H1 (cell line): ENCODE data around the gene RAB25. TPM values are rescaled to one million over a fixed set of nuclear protein-coding genes. Genes with fewer than 3 reads are reported as not detected.

ENCODE experiments used
- CTCF ChIA-PET: fragments of 300-600 bp; sonication (Branson Sonifier 250); formaldehyde crosslinking; loops from one replicate; lab custom pipeline; 2021; ENCODE audit not compliant: partially characterized antibody; lab: Charles Lee
- POLR2A ChIA-PET: fragments of 300-600 bp; sonication (Branson Sonifier 250); formaldehyde crosslinking; loops from one replicate; lab custom pipeline; 2021; ENCODE audit warnings: inconsistent platforms; ENCODE audit not compliant: partially characterized antibody; lab: Charles Lee
- DNase-seq, 2 experiments: peaks; one replicate each; pipeline versions ENCODE4 v3.0.0 to v3.0.0-alpha.2; 2010 to 2022; ENCODE audit warnings: low spot score in 2 of 2, low read depth in 1 of 2, mixed read lengths in 1 of 2
- FAIRE-seq: peaks from 2 replicates; lab custom pipeline; 2011; peaks lifted over from hg19 to GRCh38; lab: Jason Lieb, UNC
- H2AFZ ChIP-seq: 2 replicates; pipeline ENCODE4 v1.8.1; 2012; ENCODE audit warnings: low read length, inconsistent platforms
- H2AK5ac ChIP-seq: 2 replicates; pipeline ENCODE4 v1.6.1; 2013; ENCODE audit warnings: low read depth, low read length
- H2BK120ac ChIP-seq: replicated peaks from 2 replicates; pipeline ENCODE3; 2013; ENCODE audit warnings: low read depth, low read length, inconsistent platforms
- H2BK12ac ChIP-seq: 2 replicates; pipeline ENCODE4 v1.6.1; 2013; ENCODE audit warnings: low read depth, low read length
- H2BK15ac ChIP-seq: 2 replicates; pipeline ENCODE4 v1.6.1; 2013; ENCODE audit warnings: low read length
- H2BK20ac ChIP-seq: 2 replicates; pipeline ENCODE4 v1.6.1; 2013; ENCODE audit warnings: low read length
- H2BK5ac ChIP-seq: 2 replicates; pipeline ENCODE4 v1.6.1; 2013; ENCODE audit warnings: low read depth, low read length
- H3K14ac ChIP-seq: 2 replicates; pipeline ENCODE4 v1.6.1; 2013; ENCODE audit warnings: inconsistent platforms; ENCODE audit not compliant: insufficient read length
- H3K18ac ChIP-seq: 2 replicates; pipeline ENCODE4 v1.6.1; 2013; ENCODE audit warnings: low read length; ENCODE audit errors: extremely low read depth
- H3K23ac ChIP-seq: 2 replicates; pipeline ENCODE4 v1.6.1; 2013; ENCODE audit warnings: inconsistent platforms; ENCODE audit not compliant: insufficient read length
- H3K23me2 ChIP-seq: 2 replicates; pipeline ENCODE4 v1.6.1; 2013; ENCODE audit warnings: low read depth, low read length
- H3K27ac ChIP-seq: 2 replicates; pipeline ENCODE4 v1.6.1; 2011; ENCODE audit warnings: low read depth, low read length, inconsistent platforms
- H3K27me3 ChIP-seq, 4 experiments: replicated peaks in 1 of 4; 1 replicate in 1 of 4; 2 replicates in 3 of 4; pipeline versions ENCODE4 v1.6.1 to v1.8.1; 2011 to 2013; ENCODE audit warnings: low read length in 3 of 4, mild to moderate bottlenecking in 3 of 4, inconsistent platforms in 2 of 4, mixed read lengths in 2 of 4, moderate library complexity in 1 of 4; ENCODE audit not compliant: control insufficient read depth in 3 of 4, insufficient read depth in 3 of 4; ENCODE audit errors: extremely low read depth in 1 of 4
- H3K36me3 ChIP-seq, 4 experiments: 2 replicates each; pipeline versions ENCODE4 v1.6.1 to v1.8.1; 2011 to 2013; ENCODE audit warnings: mild to moderate bottlenecking in 4 of 4, low read length in 3 of 4, moderate library complexity in 2 of 4, control low read depth in 1 of 4, inconsistent platforms in 1 of 4; ENCODE audit not compliant: insufficient read depth in 4 of 4, control insufficient read depth in 2 of 4
- H3K4ac ChIP-seq: replicated peaks from 2 replicates; pipeline ENCODE3; 2013; ENCODE audit warnings: low read length, low read depth, mixed read lengths, inconsistent platforms; ENCODE audit not compliant: insufficient read length
- H3K4me1 ChIP-seq, 4 experiments: replicated peaks in 1 of 4; 1 replicate in 1 of 4; 2 replicates in 3 of 4; pipeline versions ENCODE4 v1.6.1 to v1.8.1; 2011 to 2013; ENCODE audit warnings: low read length in 3 of 4, inconsistent platforms in 2 of 4, mixed read lengths in 1 of 4; ENCODE audit not compliant: insufficient read depth in 4 of 4, control insufficient read depth in 3 of 4
- H3K4me2 ChIP-seq, 2 experiments: 2 replicates each; pipeline versions ENCODE4 v1.6.1 to v1.8.1; 2011 to 2013; ENCODE audit warnings: low read depth in 2 of 2, low read length in 2 of 2, control low read depth in 1 of 2, inconsistent platforms in 1 of 2, mild to moderate bottlenecking in 1 of 2; ENCODE audit not compliant: insufficient read depth in 1 of 2
- H3K4me3 ChIP-seq, 4 experiments: fragments of 200-600, 300-600 bp in 1 of 4; sonication (generic), shearing (Covaris generic), sonication (Bioruptor Twin) in 1 of 4; 2 replicates each; pipeline versions ENCODE4 v1.5.1 to v1.8.1; 2011 to 2016; ENCODE audit warnings: low read length in 4 of 4, low read depth in 3 of 4, control low read depth in 2 of 4, inconsistent platforms in 2 of 4, mild to moderate bottlenecking in 2 of 4, mixed read lengths in 1 of 4, moderate library complexity in 1 of 4; ENCODE audit not compliant: insufficient read depth in 2 of 4; ENCODE audit errors: extremely low read depth in 1 of 4
- H3K56ac ChIP-seq: replicated peaks from 2 replicates; pipeline ENCODE3; 2013; ENCODE audit warnings: low read depth, mild to moderate bottlenecking, mixed read lengths, low read length, inconsistent platforms; ENCODE audit not compliant: insufficient read length
- H3K79me1 ChIP-seq: 2 replicates; pipeline ENCODE4 v1.6.1; 2013; ENCODE audit warnings: low read depth, low read length, control low read depth
- H3K79me2 ChIP-seq, 2 experiments: 2 replicates each; pipeline versions ENCODE4 v1.6.1 to v1.8.1; 2012 to 2013; ENCODE audit warnings: low read length in 2 of 2, mild to moderate bottlenecking in 2 of 2, inconsistent platforms in 1 of 2; ENCODE audit not compliant: insufficient read depth in 2 of 2, control insufficient read depth in 1 of 2
- H3K9ac ChIP-seq, 4 experiments: replicated peaks in 1 of 4; 1 replicate in 1 of 4; 2 replicates in 3 of 4; pipeline versions ENCODE4 v1.6.1 to v1.8.1; 2011 to 2013; ENCODE audit warnings: low read depth in 3 of 4, low read length in 3 of 4, control low read depth in 2 of 4, mild to moderate bottlenecking in 2 of 4, moderate library complexity in 2 of 4, inconsistent platforms in 1 of 4; ENCODE audit errors: extremely low read depth in 1 of 4
- H3K9me3 ChIP-seq, 2 experiments: 2 replicates each; pipeline versions ENCODE4 v1.6.1 to v1.8.1; 2012 to 2013; ENCODE audit warnings: mild to moderate bottlenecking in 2 of 2, moderate library complexity in 2 of 2, control low read depth in 1 of 2, inconsistent platforms in 1 of 2, low read depth in 1 of 2, low read length in 1 of 2, mixed read lengths in 1 of 2; ENCODE audit not compliant: insufficient read depth in 2 of 2
- H4K20me1 ChIP-seq, 2 experiments: replicated peaks in 1 of 2; 2 replicates each; pipeline versions ENCODE3 to v1.8.1; 2011 to 2013; ENCODE audit warnings: inconsistent platforms in 2 of 2, low read length in 2 of 2, mild to moderate bottlenecking in 1 of 2; ENCODE audit not compliant: insufficient read depth in 2 of 2, control insufficient read depth in 1 of 2
- H4K5ac ChIP-seq: 2 replicates; pipeline ENCODE4 v1.6.1; 2013; ENCODE audit warnings: low read length, low read depth, mixed read lengths, inconsistent platforms; ENCODE audit not compliant: insufficient read length
- H4K8ac ChIP-seq: 2 replicates; pipeline ENCODE4 v1.8.0; 2013; ENCODE audit warnings: mild to moderate bottlenecking, moderate library complexity, low read length, inconsistent platforms; ENCODE audit not compliant: insufficient read depth; ENCODE audit errors: extremely low read depth
- H4K91ac ChIP-seq: replicated peaks from 2 replicates; pipeline ENCODE3; 2013; ENCODE audit warnings: low read length, mixed read lengths, inconsistent platforms; ENCODE audit not compliant: insufficient read length
- SP1 ChIP-seq: IDR thresholded peaks from 2 replicates; pipeline ENCODE4 v1.6.1; 2011; ENCODE audit warnings: low read depth, low read length
- WGBS, 2 experiments: shearing (Covaris generic) in 1 of 2; methylation state at CpG; one replicate each; pipeline versions ENCODE4 v1.1.6 to v1.1.7; 2013 to 2015; ENCODE audit warnings: low lambda C conversion rate in 2 of 2, mixed read lengths in 2 of 2, inconsistent platforms in 1 of 2, low coverage in 1 of 2, missing lambda C conversion rate in 1 of 2; ENCODE audit not compliant: insufficient replicate concordance in 2 of 2, insufficient coverage in 1 of 2, insufficient read length in 1 of 2; ENCODE audit errors: extremely low coverage in 1 of 2, missing lambda C conversion rate in 1 of 2; 5-methylcytosine and 5-hydroxymethylcytosine counted together
- polyA plus RNA-seq, 7 experiments: library from polyadenylated mRNA; depleted of rRNA in 3 of 7; stranded (reverse) in 5 of 7; unstranded in 2 of 7; fragments of >200 nt in 5 of 7; fragments of 200-250 nt in 2 of 7; gene quantifications; 1 replicate in 5 of 7; 2 replicates in 1 of 7; 4 replicates in 1 of 7; pipeline versions ENCODE4 v1.2.1 to v1.2.3, GENCODE V29; 2011 to 2013; ENCODE audit warnings: missing spikeins in 2 of 7, mixed read lengths in 2 of 7
- total RNA-seq: library from RNA; stranded (reverse); fragmentation: NEBNext Ultra II Directional; extraction: Animal tissue kit (Norgen Biotek cat#: 25700); gene quantifications from 2 replicates; pipeline ENCODE4 v1.2.1, GENCODE V29; 2021

RAB25 gene
- total and polyA plus RNA-seq, 2 of the 8 experiments (the other 6 are each of a cell fraction or from before 2014, with no cell fraction given): 34.8 to 98.2 TPM

DNA sequence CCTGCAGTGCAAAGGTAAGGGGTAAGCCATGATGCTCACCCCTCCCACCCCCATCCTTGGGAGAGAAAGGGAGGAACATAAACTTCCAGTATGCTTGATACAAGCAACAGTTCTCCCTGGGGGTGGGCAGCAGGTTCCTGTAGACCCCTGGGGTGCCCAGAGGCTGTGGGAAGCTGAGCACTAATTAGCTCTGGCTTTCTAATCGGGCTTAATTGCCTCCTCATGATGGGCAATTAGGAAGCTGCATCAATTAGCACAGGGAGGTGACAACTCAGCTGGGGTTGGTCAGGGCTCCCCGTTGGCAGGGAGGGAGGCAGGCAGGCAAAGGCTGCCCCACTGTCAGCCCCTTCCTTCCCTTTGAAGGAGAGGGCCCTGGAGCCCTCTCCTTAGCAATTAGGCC lies 37.8 kb downstream of the RAB25 start:
- no peak for TF ChIP-seq SP1
- Histone ChIP-seq H3K4me1 (peaks cover 2 to 19% (median 9%) of the 10 kb centered on the region in 4 experiments), H2BK120ac (no peak overlapping the region), H3K23me2 (no peaks in the 10 kb centered on the region), H3K4me2 (no peak overlapping the region), H2BK5ac (no peak overlapping the region), H3K18ac (no peak overlapping the region), H2BK20ac (no peak overlapping the region), H3K79me2 (no peaks in the 10 kb centered on the region), H3K79me1 (no peaks in the 10 kb centered on the region), H2AFZ (no peak overlapping the region), H3K4me3 (no peak overlapping the region), H3K23ac (no peak overlapping the region), H3K56ac (no peak overlapping the region), H3K27ac (no peak overlapping the region), H4K8ac (no peak overlapping the region), H3K9me3 (no peaks in the 10 kb centered on the region), H4K5ac (no peak overlapping the region), H3K9ac (no peak overlapping the region), H2BK15ac (no peak overlapping the region), H3K14ac (no peak overlapping the region), H3K36me3 (no peaks in the 10 kb centered on the region), H2AK5ac (no peak overlapping the region), H2BK12ac (no peak overlapping the region), H4K91ac (no peak overlapping the region), H3K4ac (no peak overlapping the region), H3K27me3 (no peaks in the 10 kb centered on the region; a peak in 1 of 7 replicates), H4K20me1 (peaks cover 2 to 9% of the 10 kb centered on the region in 2 experiments)
- CTCF ChIA-PET: interaction anchor here (0.7 to 29.5 kb wide), 10 partner anchors 6 to 127 kb away, joined by 3 to 1994 read pairs (median 6); partner anchors contain the start of genes LMNA, MEX3A and RAB25
- no peak for DNase-seq
- 58% methylated on average over 2 of the region's 2 CpGs; no CpG with 5 or more reads in 1 of the 2 experiments for WGBS, 2 experiments
- POLR2A ChIA-PET: interaction anchor here (1.2 to 29.6 kb wide), 3 partner anchors 16 to 114 kb away, joined by 3 to 763 read pairs (median 3); partner anchors contain the start of genes LMNA and PMF1
- no peak for FAIRE-seq
